NK-92 (cell line): ENCODE data around the gene GLRX5.
"Not testable (repeated sequence)": the region's sequence is repeated elsewhere in the genome, so short reads cannot be mapped to it uniquely, and the experiment has no call there.

Source experiments
- DNase-seq: peaks from one replicate; lab custom pipeline; 2025; ENCODE audit not compliant: unreplicated experiment; lab: John Stamatoyannopoulos, UW

Gene GLRX5

DNA sequence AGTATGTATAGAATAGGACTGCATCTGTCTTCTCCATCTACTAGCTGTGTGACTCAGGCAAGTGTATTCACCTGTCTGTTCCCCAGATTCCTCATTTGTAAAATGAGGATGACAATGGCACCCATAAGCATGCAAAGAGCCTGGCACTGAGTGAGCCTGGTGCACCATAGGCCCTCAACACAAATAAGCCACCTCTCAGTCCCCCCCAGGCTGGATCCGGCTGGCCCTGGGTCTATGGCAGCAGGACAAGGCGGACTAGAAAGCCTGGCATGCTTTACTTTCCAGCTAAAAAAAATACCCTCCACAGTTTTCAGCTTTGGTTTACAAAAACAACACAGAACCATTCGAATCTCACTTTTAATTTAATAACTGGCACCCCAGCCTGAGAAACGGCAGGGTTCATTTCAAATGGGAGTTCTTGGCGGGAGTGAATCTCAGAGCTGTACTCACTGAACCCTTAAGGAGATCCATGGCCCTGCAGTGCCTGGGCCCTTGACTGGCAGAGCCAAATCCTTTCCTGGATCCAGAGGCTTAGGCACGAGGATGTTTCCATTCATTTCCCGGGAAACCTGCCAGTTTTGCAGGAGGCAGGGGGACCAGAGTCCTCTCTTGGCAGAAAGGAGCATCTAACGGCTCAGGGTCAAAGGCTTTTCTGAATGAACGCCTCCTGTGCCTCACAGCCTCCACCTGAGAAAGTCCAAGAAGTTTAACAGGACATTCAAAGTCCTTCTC lies 36.1 kb upstream of the GLRX5 start:
- DNase-seq, result no peak

DNA sequence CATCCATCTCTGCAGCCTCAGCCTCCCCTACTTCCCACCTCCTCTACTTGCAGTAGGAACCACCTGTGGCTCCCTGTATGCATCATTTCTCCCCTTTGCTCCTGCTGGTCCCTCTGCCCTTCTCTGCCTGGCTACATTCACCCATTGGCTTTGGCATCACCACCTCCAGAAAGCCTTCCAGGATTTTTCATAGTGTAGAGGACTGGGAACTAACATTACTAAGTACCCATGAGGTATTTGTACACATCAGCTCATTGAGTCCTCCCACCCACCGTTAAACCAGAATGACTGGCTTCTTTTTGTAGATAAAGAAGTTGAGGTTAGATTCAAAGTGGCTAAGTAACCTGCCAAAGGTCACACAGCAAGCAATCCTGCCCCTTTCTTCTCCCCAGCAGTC lies 35.5 kb upstream of the GLRX5 start:
- DNase-seq, result no peak

DNA sequence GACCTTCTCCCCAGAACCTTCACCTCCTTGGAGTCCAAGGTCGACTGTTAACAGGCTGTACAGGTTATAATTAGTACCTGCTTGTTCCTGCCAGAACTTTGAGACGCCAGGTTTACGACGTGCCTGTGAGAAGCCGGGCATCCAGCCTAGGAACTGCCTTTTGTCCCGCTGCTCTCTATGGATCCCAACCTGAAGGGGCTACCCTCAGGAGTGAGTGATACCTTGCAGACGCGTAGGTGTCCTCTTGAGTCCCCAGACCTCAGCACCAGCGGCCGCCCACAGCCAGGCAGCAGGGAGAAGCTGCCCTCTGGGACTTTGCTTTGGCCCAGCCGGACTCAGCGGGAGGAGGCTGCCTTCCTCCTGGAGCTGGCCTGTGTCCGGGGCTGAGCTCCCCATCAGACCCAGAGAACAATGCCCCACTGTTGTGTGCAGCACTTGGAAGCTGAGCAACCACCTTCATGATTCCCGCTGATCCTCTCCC lies 34.6 kb upstream of the GLRX5 start:
- DNase-seq, result no peak

DNA sequence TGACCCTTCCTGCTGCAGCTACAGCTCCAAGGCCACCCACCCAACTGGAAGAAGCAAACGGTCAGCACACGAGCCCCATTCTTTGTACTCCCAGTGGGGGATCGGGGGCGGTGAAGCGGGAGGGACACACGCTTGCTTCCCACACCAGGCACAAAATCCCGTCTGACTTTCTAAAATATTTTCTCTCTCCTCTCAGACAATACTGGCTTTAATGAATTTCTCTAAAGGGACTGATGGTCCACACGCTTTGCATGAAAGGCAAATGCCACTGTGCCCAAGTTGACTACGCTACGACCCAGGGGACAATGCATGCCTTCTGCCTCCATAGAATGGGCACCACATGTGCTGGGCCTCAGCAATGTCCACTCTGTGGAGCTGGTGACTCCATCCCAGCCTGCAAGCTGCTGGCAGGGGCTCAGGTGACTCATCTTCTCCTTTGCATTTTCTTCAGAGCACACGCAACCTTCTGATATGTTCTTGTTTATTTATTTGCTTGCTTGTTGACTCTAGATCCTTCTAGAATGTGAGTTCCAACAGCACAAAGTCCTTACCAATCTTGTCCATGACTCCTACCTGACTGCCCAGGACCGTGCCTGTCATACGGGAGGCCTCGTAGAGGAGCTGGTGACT lies 34.0 kb upstream of the GLRX5 start:
- DNase-seq, result no peak

DNA sequence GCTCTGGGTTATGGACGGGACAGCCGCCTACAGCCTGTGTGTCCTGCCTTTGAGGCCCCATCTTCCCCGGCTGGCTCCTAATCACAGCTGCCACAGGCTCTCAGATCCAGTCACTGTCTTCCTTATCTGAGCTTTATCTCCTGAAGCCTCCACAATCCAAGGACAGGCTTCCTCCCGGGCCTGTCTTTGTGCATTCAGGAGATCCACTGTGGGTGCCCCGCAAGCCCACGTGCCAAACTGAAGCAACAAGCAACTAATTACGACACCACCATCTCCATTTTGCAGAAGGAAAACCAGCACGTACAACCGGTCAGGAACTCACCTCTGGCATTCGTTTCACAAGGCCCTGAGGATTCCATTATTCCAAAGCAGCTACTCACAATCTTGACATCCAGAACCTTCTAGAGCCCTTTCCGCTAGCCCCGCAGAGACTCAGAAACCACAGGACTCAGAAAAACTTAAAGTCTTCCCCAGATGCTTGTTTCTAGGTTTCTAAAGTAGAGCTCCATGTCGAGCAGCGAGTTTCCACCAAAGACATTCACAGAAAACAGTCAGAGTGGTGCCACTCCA lies 32.4 kb upstream of the GLRX5 start:
- no peak for DNase-seq

DNA sequence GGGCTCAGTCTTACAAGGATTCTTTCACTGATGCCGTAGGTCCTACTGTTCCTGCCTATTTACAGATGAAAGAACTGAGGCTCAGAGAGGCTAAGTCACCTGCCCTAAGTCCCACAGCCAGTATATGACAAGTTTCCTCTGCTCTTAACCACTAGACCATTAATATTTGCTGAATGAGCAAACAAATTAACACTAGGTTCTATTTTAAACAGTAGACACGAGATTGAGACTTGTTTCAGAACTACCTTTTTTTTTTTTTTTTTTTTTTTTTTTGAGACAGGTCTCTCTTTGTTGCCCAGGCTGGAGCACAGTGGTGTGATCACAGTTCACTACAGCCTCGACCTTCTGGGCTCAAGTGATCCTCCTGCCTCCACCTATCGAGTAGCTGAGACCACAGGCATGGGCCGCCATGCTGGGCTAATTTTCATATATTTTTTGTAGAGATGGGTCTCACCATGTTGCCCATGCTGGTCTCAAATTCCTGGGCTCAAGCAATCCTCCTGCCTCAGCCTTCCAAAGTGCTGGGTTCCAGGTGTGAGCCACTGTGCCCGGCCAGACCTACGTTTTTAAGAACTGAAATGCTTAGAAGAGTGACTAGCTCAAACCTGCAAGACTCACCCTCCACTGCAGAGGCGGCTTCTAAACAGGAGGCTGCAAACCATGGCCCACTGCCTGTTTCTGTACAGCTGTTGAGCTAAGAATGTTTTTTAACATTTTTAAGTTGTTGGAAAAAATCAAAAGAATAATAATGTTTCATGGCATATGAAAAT lies 31.3 kb upstream of the GLRX5 start:
- DNase-seq, result no peak

DNA sequence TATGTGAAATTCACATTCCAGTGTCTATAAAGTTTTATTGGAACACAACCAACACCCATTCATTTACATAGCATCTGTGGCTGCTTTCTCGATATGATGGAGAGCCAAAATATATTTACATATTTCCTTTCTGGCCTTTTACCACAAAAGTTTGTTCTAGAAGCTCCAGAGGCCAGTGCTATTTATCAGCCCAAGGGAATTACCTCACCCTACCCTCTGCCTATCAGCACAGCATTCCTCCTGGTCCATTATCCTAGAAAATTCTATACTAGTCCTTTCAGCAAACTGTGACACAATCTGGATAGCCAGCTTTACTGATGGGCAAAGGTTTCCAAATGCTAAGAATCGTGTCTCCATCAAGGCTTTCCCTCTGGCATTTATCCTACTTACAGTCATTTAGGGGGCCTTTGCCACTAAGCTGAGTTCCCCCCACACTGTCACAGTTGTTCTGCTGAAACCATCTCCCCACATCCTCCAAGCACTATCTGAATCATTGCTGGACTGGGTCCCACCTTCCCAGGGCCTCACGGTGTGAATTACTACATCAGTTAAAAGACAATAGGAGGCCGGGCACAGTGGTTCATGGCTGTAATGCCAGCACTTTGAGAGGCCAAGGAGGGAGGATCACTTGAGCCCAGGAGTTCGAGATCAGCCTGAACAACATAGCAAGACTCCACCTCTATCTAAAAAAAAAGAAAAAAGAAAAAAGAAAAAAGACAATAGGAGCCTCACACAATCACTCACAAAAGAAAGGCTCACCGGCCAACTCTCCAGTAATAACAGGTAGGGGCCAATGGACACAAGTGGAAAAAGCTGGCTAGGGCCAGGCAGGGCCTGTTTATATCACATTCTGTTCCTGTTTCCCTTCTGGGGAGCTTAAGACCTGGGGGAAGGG lies 30.5 kb upstream of the GLRX5 start:
- DNase-seq, result no peak

DNA sequence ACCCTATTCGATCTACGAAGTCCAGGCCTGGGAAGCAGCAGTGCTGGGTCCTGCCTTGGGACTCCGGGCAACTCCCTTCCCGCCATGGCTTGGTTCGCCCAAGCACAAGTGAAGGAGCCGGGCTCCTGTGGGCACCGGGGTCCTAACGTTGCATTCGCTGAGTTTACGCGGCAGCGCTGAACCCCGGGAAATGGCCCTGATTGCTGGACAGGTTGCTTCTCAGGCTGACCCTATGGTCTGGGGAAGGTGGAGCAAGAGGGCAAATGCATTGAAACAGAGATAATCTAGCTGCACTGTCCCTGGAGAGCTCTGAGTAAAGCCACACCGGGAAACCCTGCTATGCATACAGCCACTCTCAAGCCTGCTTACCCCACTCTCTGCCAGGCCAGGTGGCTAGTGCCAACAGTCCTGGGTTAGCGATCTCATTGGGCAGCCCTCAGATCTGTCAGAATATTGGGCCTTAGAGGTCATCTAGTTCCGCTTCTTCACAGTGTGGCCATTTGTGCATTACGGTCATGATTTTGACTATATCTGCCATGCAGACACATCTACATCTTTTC lies 29.7 kb upstream of the GLRX5 start:
- no peak for DNase-seq

DNA sequence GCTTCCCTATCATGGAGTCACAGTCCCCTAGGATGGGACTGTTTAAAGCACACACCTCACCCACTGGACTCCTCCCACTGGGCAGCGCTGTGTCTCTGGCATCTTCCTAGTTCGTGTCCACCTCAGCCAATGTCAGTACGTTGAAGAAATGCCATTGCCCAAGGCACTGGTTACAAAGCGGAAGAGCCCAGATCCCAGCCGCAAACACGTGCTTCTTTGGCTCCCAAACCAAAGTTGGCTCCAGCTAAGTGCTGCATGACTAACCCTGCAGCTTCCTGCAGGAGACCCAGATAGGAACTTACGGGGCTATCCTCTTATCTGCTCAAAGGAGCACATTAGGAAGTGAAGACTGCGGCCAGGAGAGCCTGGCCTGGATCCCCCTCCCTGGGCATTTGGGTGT lies 27.7 kb upstream of the GLRX5 start:
- DNase-seq, result no peak

DNA sequence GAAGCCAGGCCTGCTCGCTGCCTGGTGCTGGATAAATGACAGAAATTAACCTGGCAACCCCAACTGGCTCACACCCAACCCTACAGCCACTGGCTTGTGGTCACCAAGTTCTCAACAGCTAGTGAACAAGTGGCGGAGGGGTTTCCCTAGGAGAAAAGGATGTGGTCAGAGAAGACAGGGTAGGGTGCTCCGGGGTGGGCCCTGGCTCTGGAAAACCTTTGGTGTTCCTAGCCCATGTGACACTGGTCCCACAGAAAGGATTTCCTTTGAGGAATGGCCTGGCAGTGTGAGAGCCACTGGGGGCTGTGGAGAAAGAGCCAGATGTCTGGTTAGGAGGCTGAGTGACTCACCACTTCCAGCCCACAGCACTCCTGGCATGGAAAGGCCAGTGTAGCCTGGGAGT lies 27.1 kb upstream of the GLRX5 start:
- no peak for DNase-seq

DNA sequence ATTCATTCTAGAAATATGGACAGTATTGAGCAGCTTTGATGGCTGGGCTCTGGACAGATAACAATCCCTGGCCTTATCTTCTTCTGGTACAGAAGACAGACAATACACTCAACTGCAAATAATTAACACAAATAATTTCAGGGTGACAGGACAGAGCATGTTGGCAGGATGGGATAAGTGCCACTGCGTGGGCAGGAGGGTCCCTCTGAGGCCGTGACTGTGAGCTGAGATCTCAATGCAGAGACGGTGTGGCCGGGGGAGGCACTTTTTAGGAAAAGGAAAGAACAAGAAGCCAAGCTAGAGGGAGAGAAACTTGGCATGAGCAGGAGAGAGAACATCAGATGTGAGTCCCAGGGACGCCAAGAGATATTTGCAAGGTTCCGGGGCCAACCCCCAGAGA lies 26.5 kb upstream of the GLRX5 start:
- no peak for DNase-seq

DNA sequence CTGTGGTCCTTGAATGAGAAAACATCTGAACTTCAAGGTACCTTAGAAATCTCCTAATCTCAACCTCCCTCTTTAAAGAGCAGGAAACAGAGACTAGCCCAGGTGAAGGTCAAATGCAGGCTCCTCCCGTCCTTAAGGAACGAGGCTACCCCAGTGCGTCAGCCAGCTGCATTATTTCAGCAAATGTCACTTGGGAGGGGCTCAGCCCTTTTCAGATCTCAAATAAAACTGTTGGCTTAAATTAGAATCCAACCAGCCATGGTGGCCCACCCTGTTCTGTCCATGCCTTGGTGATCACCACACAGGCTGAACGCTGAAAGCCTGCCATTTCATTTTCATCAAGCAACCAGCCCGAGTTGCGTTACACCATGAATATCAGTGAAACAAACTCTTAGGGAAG lies 25.4 kb upstream of the GLRX5 start:
- DNase-seq, result no peak

DNA sequence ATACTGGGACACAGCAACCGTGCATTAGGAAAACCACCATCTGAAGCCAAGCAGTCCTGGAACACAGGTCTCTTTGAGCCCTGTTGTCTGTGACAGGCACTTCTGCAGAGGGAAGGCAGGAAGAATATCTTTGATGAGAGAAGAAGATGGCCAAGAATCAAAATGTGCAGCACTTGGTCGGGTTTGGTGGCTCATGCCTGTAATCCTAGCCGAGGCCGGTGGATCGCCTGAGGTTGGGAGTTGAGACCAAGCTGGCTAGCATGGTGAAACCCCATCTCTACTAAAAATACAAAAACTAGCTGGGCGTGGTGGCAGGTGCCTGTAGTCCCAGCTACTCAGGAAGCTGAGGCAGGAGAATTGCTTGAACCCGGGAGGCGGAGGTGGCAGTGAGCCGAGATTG lies 24.5 kb upstream of the GLRX5 start:
- not testable (repeated sequence) for DNase-seq

DNA sequence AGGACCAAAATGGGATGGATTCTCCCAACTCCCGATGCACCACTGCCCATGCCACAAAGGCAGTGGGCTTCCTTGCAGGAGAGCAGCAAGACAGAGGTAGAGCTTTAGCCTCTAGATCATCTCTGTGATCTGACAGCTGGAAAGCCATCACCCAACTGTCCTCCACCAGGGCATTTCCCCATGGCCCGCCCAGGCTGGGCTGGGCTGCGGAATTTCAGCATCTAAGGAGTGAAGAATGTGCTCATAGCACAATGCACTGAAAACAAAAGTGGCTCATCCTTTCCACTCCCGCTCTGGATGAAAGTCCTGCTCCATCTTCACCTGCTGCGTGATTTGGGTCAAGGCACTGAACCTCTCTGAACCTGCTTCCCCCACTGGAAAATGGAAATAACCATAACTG lies 24.0 kb upstream of the GLRX5 start:
- DNase-seq, result no peak

DNA sequence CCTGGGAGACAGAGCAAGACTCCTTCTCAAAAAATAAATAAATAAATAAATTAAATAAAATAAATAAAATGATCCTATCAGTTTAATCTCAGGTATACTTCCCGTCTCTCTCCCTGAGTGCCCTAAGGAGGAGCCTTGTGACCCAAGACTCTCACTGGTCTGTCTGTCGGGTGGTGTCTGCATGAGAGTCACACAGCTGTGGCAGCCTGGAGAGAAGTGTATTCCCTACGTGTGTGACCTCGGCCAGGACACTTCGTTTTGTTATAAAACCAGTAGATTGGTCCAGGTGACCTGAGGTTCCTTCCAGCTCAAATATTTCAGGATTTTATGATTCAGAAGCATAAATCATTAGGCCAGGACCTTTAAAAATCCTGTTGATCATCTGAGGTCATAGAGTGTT lies 23.2 kb upstream of the GLRX5 start:
- DNase-seq, result no peak

DNA sequence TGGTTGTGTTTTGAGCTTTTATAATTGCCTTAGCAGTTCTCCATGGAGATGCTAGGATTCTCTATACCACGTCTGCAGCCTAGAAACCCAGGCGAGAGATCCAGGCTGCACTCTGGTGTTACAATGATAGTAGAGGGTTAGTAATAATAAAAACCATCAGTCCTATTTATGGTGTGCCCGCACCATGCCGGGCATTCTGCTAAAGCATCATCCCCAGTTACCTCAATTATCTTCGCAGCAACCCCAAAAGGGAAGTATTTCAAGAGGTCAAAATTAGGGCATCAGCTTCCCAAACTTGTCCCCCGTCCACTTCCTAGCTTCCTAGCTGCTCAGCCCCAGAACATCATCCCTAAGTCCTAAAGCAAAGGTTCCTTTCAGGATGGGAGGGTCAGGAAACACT lies 21.6 kb upstream of the GLRX5 start:
- no peak for DNase-seq

DNA sequence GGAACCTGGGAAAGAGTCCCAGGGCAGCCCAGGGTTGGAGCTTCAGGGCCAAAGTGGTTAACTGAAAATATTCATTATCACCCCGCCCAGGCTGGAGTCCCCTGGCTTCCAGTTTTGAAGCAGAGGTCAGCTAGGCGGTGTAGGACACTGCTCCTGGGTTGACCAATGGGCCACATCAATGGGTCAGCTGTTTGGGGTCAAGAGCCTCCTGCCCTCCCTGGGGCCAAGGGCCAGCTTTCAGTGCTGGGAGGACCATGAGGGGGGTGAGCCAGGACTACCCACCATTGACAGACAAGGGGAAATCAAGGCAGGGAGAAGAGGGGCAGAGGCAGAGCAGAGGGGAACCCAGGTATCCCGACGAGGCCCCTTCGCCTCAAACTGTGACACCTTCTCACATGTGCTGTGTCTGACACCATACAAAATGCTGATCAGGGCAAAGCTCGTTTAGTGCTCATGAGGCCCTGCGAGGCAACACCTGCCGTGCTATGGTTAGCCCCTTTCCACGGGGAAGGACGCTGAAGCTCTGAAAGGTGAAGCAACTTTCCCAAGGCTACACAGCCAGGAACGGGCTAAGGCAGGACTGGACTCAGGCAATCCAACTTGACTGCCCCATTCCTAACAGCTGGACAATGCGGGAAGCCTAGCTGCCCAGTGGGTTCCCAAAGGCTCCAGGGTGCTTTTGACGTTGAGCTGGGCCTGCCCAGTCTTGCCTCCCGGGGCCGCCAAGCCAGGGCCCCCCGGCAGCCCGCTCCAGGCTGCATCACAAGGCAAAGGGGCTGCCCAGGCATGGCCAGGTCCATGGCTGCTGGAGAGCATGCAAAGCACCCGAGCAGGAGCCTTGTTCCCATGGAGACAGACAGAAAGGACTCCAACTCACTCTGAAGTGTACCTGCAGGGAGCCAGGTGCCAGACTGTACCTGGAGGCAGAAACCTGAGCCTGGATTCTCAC lies 20.4 kb upstream of the GLRX5 start:
- no peak for DNase-seq

DNA sequence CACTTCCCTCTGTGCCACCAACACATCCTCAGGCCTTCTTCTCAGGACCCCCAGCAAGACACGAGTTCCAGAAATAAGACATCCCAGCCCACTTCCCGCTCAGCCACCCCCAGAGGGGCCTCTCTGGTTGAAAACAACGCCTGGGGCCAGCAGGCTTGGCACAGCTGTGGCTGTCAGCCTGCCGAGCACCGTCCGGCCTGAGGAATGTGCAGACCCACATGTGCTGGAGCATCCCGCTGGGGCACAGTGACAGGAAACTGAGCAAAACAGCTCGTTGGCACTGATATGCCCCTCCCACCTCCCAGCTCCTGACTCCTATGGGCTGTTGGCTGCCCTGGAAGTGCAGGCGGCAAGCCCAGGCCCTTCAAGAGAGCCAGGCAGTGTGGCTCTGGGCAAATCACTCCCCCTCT lies 19.8 kb upstream of the GLRX5 start:
- no peak for DNase-seq
